Prostate gland (tissue), 2 donors: ENCODE results near the gene SLAIN1. TPM values are rescaled to one million over a fixed set of nuclear protein-coding genes. Genes with fewer than 3 reads are reported as not detected.
A peak's percentile ranks its signal among the peaks of the same experiment; 100 is the strongest.

Source experiments
- DNase-seq: peaks from one replicate; pipeline ENCODE4 v3.0.0-alpha.2; 2019; ENCODE audit warnings: low spot score
- H3K27ac ChIP-seq, 2 donors: fragments of 200-600 bp; sonication (generic); 2 replicates each; pipeline ENCODE4 v1.5.1; 2017 to 2019
- H3K27me3 ChIP-seq: fragments of 200-600 bp; sonication (generic); replicated peaks from 2 replicates; pipeline ENCODE4 v1.5.1; 2019; ENCODE audit not compliant: insufficient read depth
- H3K36me3 ChIP-seq, 2 donors: fragments of 200-600 bp; sonication (generic); 1 replicate in 1 of 2; 2 replicates in 1 of 2; pipeline versions ENCODE4 v1.5.1 to v1.8.1; 2017 to 2019
- H3K4me1 ChIP-seq: fragments of 200-600 bp; sonication (generic); replicated peaks from 2 replicates; pipeline ENCODE4 v1.5.1; 2019
- H3K4me3 ChIP-seq, 2 donors: fragments of 200-600 bp; sonication (generic); 2 replicates each; pipeline ENCODE4 v1.5.1; 2017 to 2019
- H3K9me3 ChIP-seq: fragments of 200-600 bp; sonication (generic); 2 replicates; pipeline ENCODE4 v1.5.1; 2017
- POLR2A ChIP-seq: fragments of 450-650 bp; IDR thresholded peaks from one replicate; pipeline ENCODE4 v1.6.1; 2016; ENCODE audit warnings: antibody characterized with exemption, mild to moderate bottlenecking
- POLR2AphosphoS5 ChIP-seq: sonication (generic); formaldehyde crosslinking; IDR thresholded peaks from one replicate; pipeline ENCODE4 v1.6.1; 2017; ENCODE audit warnings: antibody characterized with exemption
- WGBS: methylation state at CpG from one replicate; pipeline ENCODE4 v1.1.5; 2018; 5-methylcytosine and 5-hydroxymethylcytosine counted together
- intact Hi-C: fragments of 100-400 bp; cut with DNase I; formaldehyde crosslinking; loops from one replicate; pipeline ENCODE4 v1.14.2; 2022
- total RNA-seq, 2 donors: library from RNA; depleted of rRNA; stranded (reverse); fragments of >200 nt; gene quantifications; one replicate each; pipeline ENCODE4 v1.1.0, GENCODE V29; 2016
- TF ChIP-seq, protein P1 (sequence below), 4 experiments: fragments of 200-600 bp in 2 of 4; fragments of 450-650 bp in 2 of 4; sonication (generic) in 2 of 4; IDR thresholded peaks; 1 replicate in 3 of 4; 2 replicates in 1 of 4; pipeline ENCODE4 v1.5.1; 2016 to 2019; ENCODE audit warnings: antibody characterized with exemption in 4 of 4, mild to moderate bottlenecking in 2 of 4, moderate library complexity in 2 of 4

Gene SLAIN1
- total RNA-seq, 2 donors from 2014 or later = 9.6 to 132 TPM

DNA sequence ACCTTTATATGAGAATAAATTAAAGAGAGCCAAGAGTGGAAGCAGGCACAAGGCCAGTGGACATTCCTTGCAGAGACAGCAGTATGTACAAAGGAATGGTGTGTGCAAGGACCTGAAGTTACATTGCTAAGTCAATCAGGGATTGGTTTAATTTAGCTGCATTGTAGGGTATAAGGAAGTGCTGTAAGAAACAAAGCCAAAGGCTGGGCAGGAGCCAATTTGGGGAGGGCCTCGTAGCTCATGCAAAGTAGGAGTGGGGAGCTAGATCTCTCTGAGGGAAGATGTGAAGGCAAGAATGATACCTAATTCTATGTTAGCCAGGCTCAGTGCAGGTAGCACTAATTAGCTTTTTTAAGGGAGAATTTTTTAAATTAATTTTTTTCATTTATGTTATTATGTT, 76.7 kb downstream of the SLAIN1 start:
- no peaks in the 10 kb centered on the region for H3K4me1 ChIP-seq
- intact Hi-C loops = no loop called here
- no peak overlapping the region for H3K4me3 ChIP-seq
- no peaks in the 10 kb centered on the region for H3K9me3 ChIP-seq
- no peak for DNase-seq
- no peaks in the 10 kb centered on the region for H3K36me3 ChIP-seq
- no peaks in the 10 kb centered on the region for H3K27me3 ChIP-seq
- TF ChIP-seq, protein P1, sequence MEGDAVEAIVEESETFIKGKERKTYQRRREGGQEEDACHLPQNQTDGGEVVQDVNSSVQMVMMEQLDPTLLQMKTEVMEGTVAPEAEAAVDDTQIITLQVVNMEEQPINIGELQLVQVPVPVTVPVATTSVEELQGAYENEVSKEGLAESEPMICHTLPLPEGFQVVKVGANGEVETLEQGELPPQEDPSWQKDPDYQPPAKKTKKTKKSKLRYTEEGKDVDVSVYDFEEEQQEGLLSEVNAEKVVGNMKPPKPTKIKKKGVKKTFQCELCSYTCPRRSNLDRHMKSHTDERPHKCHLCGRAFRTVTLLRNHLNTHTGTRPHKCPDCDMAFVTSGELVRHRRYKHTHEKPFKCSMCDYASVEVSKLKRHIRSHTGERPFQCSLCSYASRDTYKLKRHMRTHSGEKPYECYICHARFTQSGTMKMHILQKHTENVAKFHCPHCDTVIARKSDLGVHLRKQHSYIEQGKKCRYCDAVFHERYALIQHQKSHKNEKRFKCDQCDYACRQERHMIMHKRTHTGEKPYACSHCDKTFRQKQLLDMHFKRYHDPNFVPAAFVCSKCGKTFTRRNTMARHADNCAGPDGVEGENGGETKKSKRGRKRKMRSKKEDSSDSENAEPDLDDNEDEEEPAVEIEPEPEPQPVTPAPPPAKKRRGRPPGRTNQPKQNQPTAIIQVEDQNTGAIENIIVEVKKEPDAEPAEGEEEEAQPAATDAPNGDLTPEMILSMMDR (IDR thresholded peaks at IDR 0.05) = no peak
- TF ChIP-seq POLR2A = no peak
- TF ChIP-seq POLR2AphosphoS5 = no peak
- H3K27ac ChIP-seq = no peak overlapping the region
- WGBS = 45% methylated on average over 1 of the region's 1 CpG

GRCh38 chr13:77776704-77777103, 79.2 kb downstream of the SLAIN1 start:
- Histone ChIP-seq H3K9me3 (no peaks in the 10 kb centered on the region), H3K4me1 (no peaks in the 10 kb centered on the region), H3K27me3 (no peaks in the 10 kb centered on the region), H3K4me3 (no peak overlapping the region), H3K27ac (no peak overlapping the region), H3K36me3 (no peaks in the 10 kb centered on the region)
- 42% methylated on average over 4 of the region's 4 CpGs for WGBS
- TF ChIP-seq, protein P1 (IDR thresholded peaks at IDR 0.05) = no peak
- no peak for TF ChIP-seq POLR2AphosphoS5
- no peak for TF ChIP-seq POLR2A
- no peak for DNase-seq
- intact Hi-C loops = no loop called here

GRCh38 chr13:77779552-77780272, 82.2 kb downstream of the SLAIN1 start:
- peak; percentile 54 for DNase-seq
- Histone ChIP-seq H3K4me3 (no peak overlapping the region), H3K27ac (no peak overlapping the region), H3K36me3 (no peaks in the 10 kb centered on the region), H3K27me3 (no peaks in the 10 kb centered on the region), H3K9me3 (no peaks in the 10 kb centered on the region), H3K4me1 (no peaks in the 10 kb centered on the region)
- intact Hi-C loops = loop anchor here (2.0 kb wide), 1 partner anchor 343 kb away; no protein-coding TSS in a partner anchor
- no peak for TF ChIP-seq POLR2A
- TF ChIP-seq, protein P1 (IDR thresholded peaks at IDR 0.05) = peak; percentile 25 to 79 (median 70)
- WGBS = 14% methylated on average over 3 of the region's 3 CpGs

GRCh38 chr13:77781808-77782207, 84.3 kb downstream of the SLAIN1 start:
- intact Hi-C loops = no loop called here
- TF ChIP-seq, protein P1 (IDR thresholded peaks at IDR 0.05) = no peak
- TF ChIP-seq POLR2AphosphoS5 (no peak), POLR2A (no peak)
- DNase-seq = no peak
- Histone ChIP-seq H3K27ac (no peak overlapping the region), H3K9me3 (no peaks in the 10 kb centered on the region), H3K4me3 (no peak overlapping the region), H3K27me3 (no peaks in the 10 kb centered on the region), H3K4me1 (no peaks in the 10 kb centered on the region), H3K36me3 (no peaks in the 10 kb centered on the region)

GRCh38 chr13:77784515-77784914, 87.0 kb downstream of the SLAIN1 start:
- Histone ChIP-seq H3K27ac (no peak overlapping the region), H3K36me3 (no peaks in the 10 kb centered on the region), H3K27me3 (no peaks in the 10 kb centered on the region), H3K4me1 (no peaks in the 10 kb centered on the region), H3K4me3 (no peak overlapping the region), H3K9me3 (no peaks in the 10 kb centered on the region)
- TF ChIP-seq, protein P1 (IDR thresholded peaks at IDR 0.05) = no peak
- TF ChIP-seq POLR2AphosphoS5 = no peak
- intact Hi-C loops = no loop called here
- DNase-seq = no peak
- 56% methylated on average over 5 of the region's 5 CpGs for WGBS
